ENCODE results near the gene MFGE8. TPM values are rescaled to one million over a fixed set of nuclear protein-coding genes. Genes with fewer than 3 reads are reported as not detected.
A peak's percentile ranks its signal among the peaks of the same experiment; 100 is the strongest.

The MFGE8 gene
- total RNA-seq, 1 donor, result 195 TPM

- peaks cover 11% of the 10 kb centered on the region for H4K20me1 ChIP-seq (ENCODE audit: insufficient read depth, low read length)
- peaks cover 6% of the 10 kb centered on the region for H3K36me3 ChIP-seq (ENCODE audit: insufficient read depth, low read length)
- H3K27me3 ChIP-seq (ENCODE audit: insufficient read depth, low read length), result no peaks in the 10 kb centered on the region
- H3K27ac ChIP-seq (ENCODE audit: low read depth, low read length), result no peak overlapping the region
- no peak for DNase-seq (ENCODE audit: insufficient read length, low spot score, missing footprints)
- peaks cover 25% of the 10 kb centered on the region for H3K79me2 ChIP-seq (ENCODE audit: insufficient read depth, low read length)
- H3K4me3 ChIP-seq (ENCODE audit: insufficient read depth, low read length), result no peak overlapping the region
- TF ChIP-seq, protein P1, sequence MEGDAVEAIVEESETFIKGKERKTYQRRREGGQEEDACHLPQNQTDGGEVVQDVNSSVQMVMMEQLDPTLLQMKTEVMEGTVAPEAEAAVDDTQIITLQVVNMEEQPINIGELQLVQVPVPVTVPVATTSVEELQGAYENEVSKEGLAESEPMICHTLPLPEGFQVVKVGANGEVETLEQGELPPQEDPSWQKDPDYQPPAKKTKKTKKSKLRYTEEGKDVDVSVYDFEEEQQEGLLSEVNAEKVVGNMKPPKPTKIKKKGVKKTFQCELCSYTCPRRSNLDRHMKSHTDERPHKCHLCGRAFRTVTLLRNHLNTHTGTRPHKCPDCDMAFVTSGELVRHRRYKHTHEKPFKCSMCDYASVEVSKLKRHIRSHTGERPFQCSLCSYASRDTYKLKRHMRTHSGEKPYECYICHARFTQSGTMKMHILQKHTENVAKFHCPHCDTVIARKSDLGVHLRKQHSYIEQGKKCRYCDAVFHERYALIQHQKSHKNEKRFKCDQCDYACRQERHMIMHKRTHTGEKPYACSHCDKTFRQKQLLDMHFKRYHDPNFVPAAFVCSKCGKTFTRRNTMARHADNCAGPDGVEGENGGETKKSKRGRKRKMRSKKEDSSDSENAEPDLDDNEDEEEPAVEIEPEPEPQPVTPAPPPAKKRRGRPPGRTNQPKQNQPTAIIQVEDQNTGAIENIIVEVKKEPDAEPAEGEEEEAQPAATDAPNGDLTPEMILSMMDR (IDR thresholded peaks at IDR 0.05; ENCODE audit: extremely low read depth, low read depth, low read length), result no peak
- H3K4me1 ChIP-seq (ENCODE audit: insufficient read depth, low read length), result peaks cover 42% of the 10 kb centered on the region
- H3K4me2 ChIP-seq (ENCODE audit: insufficient read depth, low read length), result no peak overlapping the region
- no peaks in the 10 kb centered on the region for H3K9me3 ChIP-seq (ENCODE audit: low read depth, low read length)
- H2AFZ ChIP-seq (ENCODE audit: low read length), result no peak overlapping the region
These were observed 2.2 kb upstream of the MFGE8 start for GRCh38 chr15:88915354-88915753.

DNA sequence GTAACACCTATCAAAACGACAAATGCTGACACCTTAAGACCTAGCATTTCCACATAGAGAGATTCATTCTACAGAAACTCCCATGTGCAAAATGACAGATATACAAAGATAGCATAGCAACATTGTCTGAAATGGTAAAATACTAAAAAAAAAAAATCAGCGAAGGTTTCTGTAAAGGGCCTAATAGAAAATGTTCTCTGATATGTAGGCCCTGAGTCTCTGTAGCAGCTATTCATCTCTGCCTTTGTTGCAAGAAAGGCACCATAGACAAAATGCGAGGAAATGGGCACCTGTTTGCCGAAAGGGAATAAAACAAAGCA is 631 bp upstream of the MFGE8 start:
- H3K9me3 ChIP-seq (ENCODE audit: low read depth, low read length), result no peaks in the 10 kb centered on the region
- H3K27me3 ChIP-seq (ENCODE audit: insufficient read depth, low read length), result no peaks in the 10 kb centered on the region
- TF ChIP-seq, protein P1 (IDR thresholded peaks at IDR 0.05; ENCODE audit: extremely low read depth, low read depth, low read length), result no peak
- no peak for DNase-seq (ENCODE audit: insufficient read length, low spot score, missing footprints)
- peaks cover 22% of the 10 kb centered on the region for H3K36me3 ChIP-seq (ENCODE audit: insufficient read depth, low read length)
- peak overlapping the region; percentile 96 for H3K4me3 ChIP-seq (ENCODE audit: insufficient read depth, low read length)
- peaks cover 23% of the 10 kb centered on the region for H4K20me1 ChIP-seq (ENCODE audit: insufficient read depth, low read length)
- peaks cover 41% of the 10 kb centered on the region for H3K79me2 ChIP-seq (ENCODE audit: insufficient read depth, low read length)
- peak overlapping the region; percentile 96 for H3K27ac ChIP-seq (ENCODE audit: low read depth, low read length)
- peaks cover 44% of the 10 kb centered on the region for H3K4me1 ChIP-seq (ENCODE audit: insufficient read depth, low read length)
- peak overlapping the region; percentile 99 for H3K4me2 ChIP-seq (ENCODE audit: insufficient read depth, low read length)
- peak overlapping the region; percentile 86 for H2AFZ ChIP-seq (ENCODE audit: low read length)

DNA sequence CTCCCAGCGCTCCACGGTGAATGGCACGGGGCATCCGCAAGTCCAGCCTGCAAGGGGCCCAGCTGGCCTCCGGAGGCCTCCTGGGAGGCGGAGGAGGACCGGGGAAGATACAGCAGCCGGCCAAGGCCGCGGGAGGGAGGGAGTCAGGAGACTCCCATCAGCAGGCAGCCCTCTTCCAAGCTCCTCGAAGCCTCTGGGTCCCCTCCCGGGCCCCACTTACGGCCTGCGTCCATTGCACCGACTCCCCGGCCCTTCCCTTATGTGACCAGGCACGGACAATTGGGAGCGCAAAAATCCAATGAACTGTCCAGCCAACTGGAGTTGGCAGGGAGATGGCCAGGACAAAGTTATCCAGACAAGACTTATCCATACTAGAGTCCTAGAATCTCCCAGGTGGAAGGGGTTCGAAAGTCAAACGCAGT is 668 bp downstream of the MFGE8 start:
- peak; percentile 91 for DNase-seq (ENCODE audit: insufficient read length, low spot score, missing footprints)
- Histone ChIP-seq H3K4me1 (ENCODE audit: insufficient read depth, low read length) (peaks cover 38% of the 10 kb centered on the region), H3K4me2 (ENCODE audit: insufficient read depth, low read length) (peak overlapping the region; percentile 99), H2AFZ (ENCODE audit: low read length) (peak overlapping the region; percentile 65), H3K27me3 (ENCODE audit: insufficient read depth, low read length) (no peaks in the 10 kb centered on the region), H3K9me3 (ENCODE audit: low read depth, low read length) (no peaks in the 10 kb centered on the region), H3K4me3 (ENCODE audit: insufficient read depth, low read length) (peak overlapping the region; percentile 96), H4K20me1 (ENCODE audit: insufficient read depth, low read length) (peaks cover 34% of the 10 kb centered on the region), H3K36me3 (ENCODE audit: insufficient read depth, low read length) (peaks cover 35% of the 10 kb centered on the region), H3K27ac (ENCODE audit: low read depth, low read length) (peak overlapping the region; percentile 96), H3K79me2 (ENCODE audit: insufficient read depth, low read length) (peaks cover 51% of the 10 kb centered on the region)
- TF ChIP-seq, protein P1 (IDR thresholded peaks at IDR 0.05; ENCODE audit: extremely low read depth, low read depth, low read length), result no peak

- Histone ChIP-seq H3K27ac (ENCODE audit: low read depth, low read length) (peak overlapping the region; percentile 96), H3K9me3 (ENCODE audit: low read depth, low read length) (no peaks in the 10 kb centered on the region), H3K4me3 (ENCODE audit: insufficient read depth, low read length) (peak overlapping the region; percentile 96), H3K36me3 (ENCODE audit: insufficient read depth, low read length) (peaks cover 42% of the 10 kb centered on the region), H3K79me2 (ENCODE audit: insufficient read depth, low read length) (peaks cover 53% of the 10 kb centered on the region), H3K4me2 (ENCODE audit: insufficient read depth, low read length) (peak overlapping the region; percentile 99), H4K20me1 (ENCODE audit: insufficient read depth, low read length) (peaks cover 41% of the 10 kb centered on the region), H2AFZ (ENCODE audit: low read length) (no peak overlapping the region), H3K4me1 (ENCODE audit: insufficient read depth, low read length) (peaks cover 38% of the 10 kb centered on the region), H3K27me3 (ENCODE audit: insufficient read depth, low read length) (no peaks in the 10 kb centered on the region)
- TF ChIP-seq, protein P1 (IDR thresholded peaks at IDR 0.05; ENCODE audit: extremely low read depth, low read depth, low read length), result no peak
- peak; percentile 87 for DNase-seq (ENCODE audit: insufficient read length, low spot score, missing footprints)
These were observed 1.4 kb downstream of the MFGE8 start for GRCh38 chr15:88911766-88912118.

Measured in osteoblast (primary cell).